OCI-LY3 (cell line): ENCODE results near the gene CAMK1D.

Experiments used
- CTCF ChIP-seq: fragments of 200-600, 300-600 bp; sonication (generic); IDR thresholded peaks from 2 replicates; pipeline ENCODE4 v1.5.1; 2014; ENCODE audit warnings: antibody characterized with exemption, low read length, low read depth
- EZH2phosphoT487 ChIP-seq: fragments of 200-600 bp; shearing (Covaris generic); IDR thresholded peaks from 2 replicates; pipeline ENCODE4 v1.6.1; 2018; ENCODE audit warnings: antibody characterized with exemption, mixed run types, low read depth

- TF ChIP-seq CTCF (no peak), EZH2phosphoT487 (no peak)
Observed at GRCh38 chr10:12748186-12748585, 398.8 kb downstream of the CAMK1D start.
